ENCODE measurements around the gene ADAM23. TPM values are rescaled to one million over a fixed set of nuclear protein-coding genes. Genes with fewer than 3 reads are reported as not detected.

The ADAM23 gene
- total and polyA plus RNA-seq, 8 donors: 0.85 to 3.9 (median 1.4) TPM; not detected in 1

- no peak overlapping the region for H3K27ac ChIP-seq
- H3K9me3 ChIP-seq: no peaks in the 10 kb centered on the region
- no peaks in the 10 kb centered on the region for H3K36me3 ChIP-seq
- DNase-seq: peak in 1 of 2 donors; percentile 7
- no peak overlapping the region for H3K4me3 ChIP-seq
- 17 to 38% (median 19%) methylated on average over 2 of the region's 2 CpGs for WGBS, 5 donors
- no peaks in the 10 kb centered on the region for H3K27me3 ChIP-seq
- no peaks in the 10 kb centered on the region for H3K4me1 ChIP-seq
- TF ChIP-seq POLR2AphosphoS5 (IDR thresholded peaks at IDR 0.05) (no peak), EP300 (IDR thresholded peaks at IDR 0.05) (no peak), CTCF (IDR thresholded peaks at IDR 0.05) (no peak), POLR2A (IDR thresholded peaks at IDR 0.05) (no peak)
- intact Hi-C loops (cut with DNase I; ENCODE audit: low total_unique reads): no loop called here
These were observed 13.9 kb downstream of the ADAM23 start for GRCh38 chr2:206457188-206457634.

GRCh38 chr2:206462240-206462854 is 19.0 kb downstream of the ADAM23 start:
- Histone ChIP-seq H3K9me3 (peaks cover 0 to 5% (median under 1%) of the 10 kb centered on the region in 4 donors), H3K4me1 (no peaks in the 10 kb centered on the region), H3K36me3 (no peaks in the 10 kb centered on the region), H3K4me3 (no peak overlapping the region), H3K27ac (no peak overlapping the region), H3K27me3 (peaks cover 0 to under 1% (median 0%) of the 10 kb centered on the region in 3 donors)
- TF ChIP-seq POLR2AphosphoS5 (IDR thresholded peaks at IDR 0.05): no peak
- TF ChIP-seq EP300 (IDR thresholded peaks at IDR 0.05): no peak
- no peak for TF ChIP-seq CTCF (IDR thresholded peaks at IDR 0.05)
- DNase-seq: no peak
- intact Hi-C loops (cut with DNase I; ENCODE audit: low total_unique reads): no loop called here
- WGBS, 5 donors: 34 to 41% (median 37%) methylated on average over 6 of the region's 6 CpGs

DNA sequence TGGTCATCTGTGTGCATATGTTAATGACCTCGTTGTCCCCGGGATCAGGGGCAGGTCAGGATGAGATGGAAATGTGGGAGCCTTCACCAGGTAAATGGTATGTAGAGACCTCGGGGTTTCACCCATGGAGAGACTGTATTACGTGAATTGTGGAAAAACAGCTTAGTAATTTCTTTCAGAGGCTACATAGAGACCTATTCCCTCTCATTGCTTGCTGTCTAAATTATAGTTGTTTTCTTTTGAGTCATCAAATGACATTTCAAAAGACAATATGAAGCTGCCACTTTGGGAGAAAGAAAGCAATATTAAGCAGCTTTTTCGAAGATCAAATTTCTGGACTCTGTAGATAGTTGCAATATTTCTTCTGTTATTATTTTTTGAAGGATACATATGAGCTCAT is 20.4 kb downstream of the ADAM23 start:
- 72 to 91% (median 83%) methylated on average over 5 of the region's 5 CpGs for WGBS, 5 donors
- Histone ChIP-seq H3K4me1 (no peaks in the 10 kb centered on the region), H3K36me3 (no peaks in the 10 kb centered on the region), H3K27me3 (peaks cover 0 to 4% (median 0%) of the 10 kb centered on the region in 3 donors), H3K4me3 (no peak overlapping the region), H3K27ac (no peak overlapping the region), H3K9me3 (peaks cover 0 to 13% (median 7%) of the 10 kb centered on the region in 4 donors)
- intact Hi-C loops (cut with DNase I; ENCODE audit: low total_unique reads): no loop called here
- DNase-seq: no peak
- no peak for TF ChIP-seq POLR2AphosphoS5 (IDR thresholded peaks at IDR 0.05)
- TF ChIP-seq POLR2A (IDR thresholded peaks at IDR 0.05): no peak
- TF ChIP-seq CTCF (IDR thresholded peaks at IDR 0.05): no peak
- TF ChIP-seq EP300 (IDR thresholded peaks at IDR 0.05): no peak

GRCh38 chr2:206464597-206464996 is 21.3 kb downstream of the ADAM23 start:
- Histone ChIP-seq H3K27ac (no peak overlapping the region), H3K9me3 (peaks cover 0 to 15% (median 7%) of the 10 kb centered on the region in 4 donors), H3K4me3 (no peak overlapping the region), H3K4me1 (no peaks in the 10 kb centered on the region), H3K36me3 (no peaks in the 10 kb centered on the region), H3K27me3 (peaks cover 0 to 4% (median 0%) of the 10 kb centered on the region in 3 donors)
- TF ChIP-seq POLR2A (IDR thresholded peaks at IDR 0.05) (no peak), EP300 (IDR thresholded peaks at IDR 0.05) (no peak), CTCF (IDR thresholded peaks at IDR 0.05) (no peak), POLR2AphosphoS5 (IDR thresholded peaks at IDR 0.05) (no peak)
- no peak for DNase-seq
- intact Hi-C loops (cut with DNase I; ENCODE audit: low total_unique reads): no loop called here
- 75 to 86% (median 83%) methylated on average over 2 of the region's 2 CpGs for WGBS, 5 donors
